ENCODE results near the gene PRORP. TPM values are rescaled to one million over a fixed set of nuclear protein-coding genes. Genes with fewer than 3 reads are reported as not detected.

PRORP gene
- total and polyA plus RNA-seq, 2 experiments from 2014 or later, result 28.8 to 50.4 TPM

DNA sequence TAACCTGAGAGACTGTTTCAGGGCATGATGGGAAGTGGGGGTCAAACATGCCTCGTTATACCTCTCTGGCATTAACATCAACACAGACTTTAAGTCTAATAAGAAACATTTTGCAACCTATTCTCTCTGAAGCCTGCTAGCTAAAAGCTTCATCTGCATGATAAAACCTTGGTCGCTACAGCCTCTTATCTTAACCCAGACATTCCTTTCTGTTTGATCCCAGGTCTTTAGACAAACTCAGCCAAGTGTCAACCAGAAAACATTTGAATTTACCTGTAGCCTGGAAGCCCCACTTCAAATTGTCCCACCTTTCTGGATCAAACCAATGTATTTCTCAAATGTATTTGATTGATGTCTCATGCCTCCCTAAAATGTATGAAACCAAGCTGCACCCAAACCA, 9.7 kb upstream of the PRORP start:
- H3K36me3 ChIP-seq (ENCODE audit: insufficient read depth), result peaks cover 31% of the 10 kb centered on the region

More for the DNA sequence above, 9.7 kb upstream of the PRORP start:
- Histone ChIP-seq H3F3A (replicated peaks; ENCODE audit: low read depth) (no peaks in the 10 kb centered on the region), H3K27me3 (ENCODE audit: insufficient read depth) (no peaks in the 10 kb centered on the region), H3K4me2 (no peak overlapping the region), H3K79me2 (replicated peaks; ENCODE audit: insufficient read depth) (0 out of 2 replicates have a peak, but pooled peaks cover 6% of the 10 kb centered on the region), H3K4me3 (no peak overlapping the region), H3K27ac (ENCODE audit: low read depth) (no peak overlapping the region), H2AFZ (no peak overlapping the region), H4K20me1 (replicated peaks; ENCODE audit: insufficient read depth) (no peaks in the 10 kb centered on the region), H3K9me2 (ENCODE audit: insufficient read depth) (no peaks in the 10 kb centered on the region), H3K4me1 (ENCODE audit: insufficient read depth) (peaks cover 6% of the 10 kb centered on the region; the same call in 1 of the 2 replicates)
- Mint-ChIP-seq H3K4me1 (peaks cover 10% of the 10 kb centered on the region), H3K9me3 (peaks cover 14% of the 10 kb centered on the region; the same call in 2 of the 3 replicates), H3K4me3 (no peak overlapping the region), H3K36me3 (ENCODE audit: low read depth) (peaks cover 56% of the 10 kb centered on the region), H3K27me3 (ENCODE audit: insufficient read depth, low read depth, poor library complexity) (peaks cover 2% of the 10 kb centered on the region), H3K27ac (peak overlapping the region; percentile 7; the same call in 1 of the 2 replicates)
- DNase-seq (ENCODE audit: low spot score), result peak; percentile 57
- TF ChIP-seq EZH2phosphoT487 (IDR thresholded peaks at IDR 0.05; ENCODE audit: unreplicated experiment) (no peak), NANOG (IDR thresholded peaks at IDR 0.05; ENCODE audit: borderline replicate concordance) (no peak), JUNB (IDR thresholded peaks at IDR 0.05; ENCODE audit: unreplicated experiment) (no peak), CREB1 (CRISPR knock-in tag; IDR thresholded peaks at IDR 0.05; ENCODE audit: low read depth) (no peak), EZH2 (IDR thresholded peaks at IDR 0.05; ENCODE audit: low read depth, unreplicated experiment) (no peak), ZNF114 (CRISPR knock-in tag; IDR thresholded peaks at IDR 0.05) (no peak)
- TF ChIP-seq, protein P1, sequence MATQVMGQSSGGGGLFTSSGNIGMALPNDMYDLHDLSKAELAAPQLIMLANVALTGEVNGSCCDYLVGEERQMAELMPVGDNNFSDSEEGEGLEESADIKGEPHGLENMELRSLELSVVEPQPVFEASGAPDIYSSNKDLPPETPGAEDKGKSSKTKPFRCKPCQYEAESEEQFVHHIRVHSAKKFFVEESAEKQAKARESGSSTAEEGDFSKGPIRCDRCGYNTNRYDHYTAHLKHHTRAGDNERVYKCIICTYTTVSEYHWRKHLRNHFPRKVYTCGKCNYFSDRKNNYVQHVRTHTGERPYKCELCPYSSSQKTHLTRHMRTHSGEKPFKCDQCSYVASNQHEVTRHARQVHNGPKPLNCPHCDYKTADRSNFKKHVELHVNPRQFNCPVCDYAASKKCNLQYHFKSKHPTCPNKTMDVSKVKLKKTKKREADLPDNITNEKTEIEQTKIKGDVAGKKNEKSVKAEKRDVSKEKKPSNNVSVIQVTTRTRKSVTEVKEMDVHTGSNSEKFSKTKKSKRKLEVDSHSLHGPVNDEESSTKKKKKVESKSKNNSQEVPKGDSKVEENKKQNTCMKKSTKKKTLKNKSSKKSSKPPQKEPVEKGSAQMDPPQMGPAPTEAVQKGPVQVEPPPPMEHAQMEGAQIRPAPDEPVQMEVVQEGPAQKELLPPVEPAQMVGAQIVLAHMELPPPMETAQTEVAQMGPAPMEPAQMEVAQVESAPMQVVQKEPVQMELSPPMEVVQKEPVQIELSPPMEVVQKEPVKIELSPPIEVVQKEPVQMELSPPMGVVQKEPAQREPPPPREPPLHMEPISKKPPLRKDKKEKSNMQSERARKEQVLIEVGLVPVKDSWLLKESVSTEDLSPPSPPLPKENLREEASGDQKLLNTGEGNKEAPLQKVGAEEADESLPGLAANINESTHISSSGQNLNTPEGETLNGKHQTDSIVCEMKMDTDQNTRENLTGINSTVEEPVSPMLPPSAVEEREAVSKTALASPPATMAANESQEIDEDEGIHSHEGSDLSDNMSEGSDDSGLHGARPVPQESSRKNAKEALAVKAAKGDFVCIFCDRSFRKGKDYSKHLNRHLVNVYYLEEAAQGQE (IDR thresholded peaks at IDR 0.05; ENCODE audit: unreplicated experiment), result no peak
- TF ChIP-seq, protein P2, sequence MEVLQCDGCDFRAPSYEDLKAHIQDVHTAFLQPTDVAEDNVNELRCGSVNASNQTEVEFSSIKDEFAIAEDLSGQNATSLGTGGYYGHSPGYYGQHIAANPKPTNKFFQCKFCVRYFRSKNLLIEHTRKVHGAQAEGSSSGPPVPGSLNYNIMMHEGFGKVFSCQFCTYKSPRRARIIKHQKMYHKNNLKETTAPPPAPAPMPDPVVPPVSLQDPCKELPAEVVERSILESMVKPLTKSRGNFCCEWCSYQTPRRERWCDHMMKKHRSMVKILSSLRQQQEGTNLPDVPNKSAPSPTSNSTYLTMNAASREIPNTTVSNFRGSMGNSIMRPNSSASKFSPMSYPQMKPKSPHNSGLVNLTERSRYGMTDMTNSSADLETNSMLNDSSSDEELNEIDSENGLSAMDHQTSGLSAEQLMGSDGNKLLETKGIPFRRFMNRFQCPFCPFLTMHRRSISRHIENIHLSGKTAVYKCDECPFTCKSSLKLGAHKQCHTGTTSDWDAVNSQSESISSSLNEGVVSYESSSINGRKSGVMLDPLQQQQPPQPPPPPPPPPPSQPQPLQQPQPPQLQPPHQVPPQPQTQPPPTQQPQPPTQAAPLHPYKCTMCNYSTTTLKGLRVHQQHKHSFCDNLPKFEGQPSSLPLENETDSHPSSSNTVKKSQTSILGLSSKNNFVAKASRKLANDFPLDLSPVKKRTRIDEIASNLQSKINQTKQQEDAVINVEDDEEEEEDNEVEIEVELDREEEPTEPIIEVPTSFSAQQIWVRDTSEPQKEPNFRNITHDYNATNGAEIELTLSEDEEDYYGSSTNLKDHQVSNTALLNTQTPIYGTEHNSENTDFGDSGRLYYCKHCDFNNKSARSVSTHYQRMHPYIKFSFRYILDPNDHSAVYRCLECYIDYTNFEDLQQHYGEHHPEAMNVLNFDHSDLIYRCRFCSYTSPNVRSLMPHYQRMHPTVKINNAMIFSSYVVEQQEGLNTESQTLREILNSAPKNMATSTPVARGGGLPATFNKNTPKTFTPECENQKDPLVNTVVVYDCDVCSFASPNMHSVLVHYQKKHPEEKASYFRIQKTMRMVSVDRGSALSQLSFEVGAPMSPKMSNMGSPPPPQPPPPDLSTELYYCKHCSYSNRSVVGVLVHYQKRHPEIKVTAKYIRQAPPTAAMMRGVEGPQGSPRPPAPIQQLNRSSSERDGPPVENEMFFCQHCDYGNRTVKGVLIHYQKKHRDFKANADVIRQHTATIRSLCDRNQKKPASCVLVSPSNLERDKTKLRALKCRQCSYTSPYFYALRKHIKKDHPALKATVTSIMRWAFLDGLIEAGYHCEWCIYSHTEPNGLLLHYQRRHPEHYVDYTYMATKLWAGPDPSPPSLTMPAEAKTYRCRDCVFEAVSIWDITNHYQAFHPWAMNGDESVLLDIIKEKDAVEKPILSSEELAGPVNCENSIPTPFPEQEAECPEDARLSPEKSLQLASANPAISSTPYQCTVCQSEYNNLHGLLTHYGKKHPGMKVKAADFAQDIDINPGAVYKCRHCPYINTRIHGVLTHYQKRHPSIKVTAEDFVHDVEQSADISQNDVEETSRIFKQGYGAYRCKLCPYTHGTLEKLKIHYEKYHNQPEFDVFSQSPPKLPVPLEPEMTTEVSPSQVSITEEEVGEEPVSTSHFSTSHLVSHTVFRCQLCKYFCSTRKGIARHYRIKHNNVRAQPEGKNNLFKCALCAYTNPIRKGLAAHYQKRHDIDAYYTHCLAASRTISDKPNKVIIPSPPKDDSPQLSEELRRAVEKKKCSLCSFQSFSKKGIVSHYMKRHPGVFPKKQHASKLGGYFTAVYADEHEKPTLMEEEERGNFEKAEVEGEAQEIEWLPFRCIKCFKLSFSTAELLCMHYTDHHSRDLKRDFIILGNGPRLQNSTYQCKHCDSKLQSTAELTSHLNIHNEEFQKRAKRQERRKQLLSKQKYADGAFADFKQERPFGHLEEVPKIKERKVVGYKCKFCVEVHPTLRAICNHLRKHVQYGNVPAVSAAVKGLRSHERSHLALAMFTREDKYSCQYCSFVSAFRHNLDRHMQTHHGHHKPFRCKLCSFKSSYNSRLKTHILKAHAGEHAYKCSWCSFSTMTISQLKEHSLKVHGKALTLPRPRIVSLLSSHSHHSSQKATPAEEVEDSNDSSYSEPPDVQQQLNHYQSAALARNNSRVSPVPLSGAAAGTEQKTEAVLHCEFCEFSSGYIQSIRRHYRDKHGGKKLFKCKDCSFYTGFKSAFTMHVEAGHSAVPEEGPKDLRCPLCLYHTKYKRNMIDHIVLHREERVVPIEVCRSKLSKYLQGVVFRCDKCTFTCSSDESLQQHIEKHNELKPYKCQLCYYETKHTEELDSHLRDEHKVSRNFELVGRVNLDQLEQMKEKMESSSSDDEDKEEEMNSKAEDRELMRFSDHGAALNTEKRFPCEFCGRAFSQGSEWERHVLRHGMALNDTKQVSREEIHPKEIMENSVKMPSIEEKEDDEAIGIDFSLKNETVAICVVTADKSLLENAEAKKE (CRISPR knock-in tag; IDR thresholded peaks at IDR 0.05), result no peak
- no peak for ATAC-seq
